GM19438 (cell line): ENCODE measurements around the gene NEDD4L.

Source experiments
- ATAC-seq: cut with Tn5 transposase; IDR thresholded peaks from one replicate; pipeline ENCODE4 v1.9.1; 2021; ENCODE audit warnings: low read depth; ENCODE audit not compliant: unreplicated experiment

The NEDD4L gene

GRCh38 chr18:58402247-58402646 lies 358.2 kb downstream of the NEDD4L start:
- no peak for ATAC-seq

DNA sequence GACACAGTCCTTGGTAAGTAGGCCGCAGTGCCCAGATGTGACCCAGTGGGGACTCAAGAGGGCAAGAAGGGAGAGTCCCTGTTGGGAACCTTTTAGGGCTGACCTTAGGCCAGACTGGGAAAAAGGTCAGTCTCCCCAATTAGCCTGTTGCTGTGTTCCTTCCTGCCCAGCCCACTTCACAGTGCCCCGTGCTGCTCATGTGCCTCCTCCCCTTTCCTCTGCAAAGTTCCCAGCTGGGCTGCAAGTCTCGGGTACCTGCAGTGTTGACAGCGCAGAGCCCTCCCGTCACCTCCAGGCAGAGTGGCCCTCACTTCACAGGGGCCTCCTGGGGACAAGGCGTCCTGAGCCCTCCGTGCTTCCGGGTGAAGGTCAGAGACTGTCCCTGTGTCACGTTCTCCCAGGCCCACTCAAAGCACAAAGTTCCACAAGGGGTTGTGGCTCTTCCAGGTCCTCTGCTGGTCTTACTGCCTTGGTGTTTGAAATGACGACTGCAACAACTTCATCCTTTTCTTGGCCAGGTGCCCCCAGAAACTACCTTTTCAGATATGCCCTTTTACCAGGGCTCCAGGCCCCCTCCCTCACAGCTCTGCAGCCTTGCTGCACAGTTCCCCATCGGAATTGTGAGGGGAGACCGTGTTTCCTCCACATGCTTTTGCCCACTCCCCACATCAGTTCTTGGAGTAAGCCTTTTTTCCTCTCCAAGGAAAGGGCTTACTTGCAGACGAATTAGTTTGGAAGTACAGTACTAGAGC lies 359.1 kb downstream of the NEDD4L start:
- ATAC-seq: no peak

DNA sequence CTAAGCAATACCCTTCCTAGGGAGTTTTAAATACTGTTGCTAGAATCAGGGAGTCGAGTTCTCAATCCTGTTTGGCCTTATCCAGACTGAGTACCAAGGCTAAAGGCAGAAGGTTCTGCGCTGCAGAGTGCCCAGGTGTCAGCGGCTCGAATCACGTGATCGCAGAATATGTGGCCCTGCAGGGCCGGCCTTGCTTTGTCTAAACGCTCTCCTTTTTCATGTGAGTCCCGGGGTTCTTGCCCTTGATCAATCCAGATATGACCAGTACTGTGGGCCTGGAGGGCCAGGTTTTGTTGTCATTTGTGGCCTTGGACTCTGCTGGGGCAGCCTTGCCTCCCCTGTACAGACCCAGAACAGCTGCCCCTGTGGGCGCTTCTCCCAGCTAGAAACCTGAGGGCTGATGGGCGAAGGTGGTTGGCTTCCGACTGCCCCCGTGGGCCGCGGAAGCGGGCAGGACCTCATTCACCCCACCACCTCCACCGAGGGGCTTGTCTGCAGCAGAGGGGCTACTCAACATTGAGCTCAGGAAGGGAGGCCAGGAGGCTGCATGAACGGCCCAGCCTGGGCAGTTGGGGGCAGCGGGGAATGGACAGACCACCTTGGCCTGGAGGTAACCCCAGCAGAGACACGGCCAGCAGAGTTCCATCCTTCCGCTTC lies 359.9 kb downstream of the NEDD4L start:
- ATAC-seq: no peak

DNA sequence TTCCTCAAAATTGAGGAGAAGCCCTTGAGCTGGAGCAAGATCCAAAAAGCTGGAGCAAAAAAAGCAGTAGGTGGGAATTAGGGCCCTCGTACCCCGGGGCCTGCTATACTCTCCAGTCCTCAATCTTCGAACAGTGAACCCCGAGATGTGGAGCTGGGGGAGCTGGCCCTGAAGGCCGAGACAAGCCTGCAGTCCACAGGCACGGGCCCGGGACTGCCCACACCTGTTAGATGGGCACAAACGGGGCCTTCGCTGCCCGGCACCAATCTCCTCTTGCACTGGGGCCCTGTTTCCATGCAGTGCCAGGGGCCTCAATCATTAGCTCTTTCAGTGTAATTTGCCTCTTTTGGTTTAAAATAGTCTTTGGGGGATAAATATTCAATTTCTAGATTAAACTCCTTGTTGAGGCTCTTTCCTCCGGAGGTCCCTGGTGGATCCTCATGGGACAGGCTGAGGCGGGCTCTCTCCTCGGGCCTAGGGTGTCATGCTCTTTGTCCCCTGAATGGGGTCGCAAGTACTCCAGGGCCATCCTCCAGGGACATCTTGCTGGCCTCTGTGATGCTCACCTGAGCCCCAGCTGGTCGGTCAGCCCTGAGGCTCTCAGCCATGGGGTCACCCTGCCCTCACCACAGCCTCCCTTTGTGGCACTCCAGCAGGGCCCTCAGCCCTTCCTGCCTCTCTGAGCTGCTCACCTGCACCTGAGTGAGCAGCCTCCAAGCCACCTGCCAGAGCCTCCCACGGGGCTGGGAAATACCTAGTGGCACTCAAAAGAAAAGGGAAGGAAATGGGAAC lies 361.3 kb downstream of the NEDD4L start:
- ATAC-seq: no peak

GRCh38 chr18:58407263-58407648 lies 363.2 kb downstream of the NEDD4L start:
- no peak for ATAC-seq

GRCh38 chr18:58407649-58408407 lies 363.8 kb downstream of the NEDD4L start:
- no peak for ATAC-seq

GRCh38 chr18:58408665-58409064 lies 364.6 kb downstream of the NEDD4L start:
- ATAC-seq: no peak

GRCh38 chr18:58409802-58410445 lies 365.9 kb downstream of the NEDD4L start:
- no peak for ATAC-seq

GRCh38 chr18:58411323-58411722 lies 367.3 kb downstream of the NEDD4L start:
- no peak for ATAC-seq

DNA sequence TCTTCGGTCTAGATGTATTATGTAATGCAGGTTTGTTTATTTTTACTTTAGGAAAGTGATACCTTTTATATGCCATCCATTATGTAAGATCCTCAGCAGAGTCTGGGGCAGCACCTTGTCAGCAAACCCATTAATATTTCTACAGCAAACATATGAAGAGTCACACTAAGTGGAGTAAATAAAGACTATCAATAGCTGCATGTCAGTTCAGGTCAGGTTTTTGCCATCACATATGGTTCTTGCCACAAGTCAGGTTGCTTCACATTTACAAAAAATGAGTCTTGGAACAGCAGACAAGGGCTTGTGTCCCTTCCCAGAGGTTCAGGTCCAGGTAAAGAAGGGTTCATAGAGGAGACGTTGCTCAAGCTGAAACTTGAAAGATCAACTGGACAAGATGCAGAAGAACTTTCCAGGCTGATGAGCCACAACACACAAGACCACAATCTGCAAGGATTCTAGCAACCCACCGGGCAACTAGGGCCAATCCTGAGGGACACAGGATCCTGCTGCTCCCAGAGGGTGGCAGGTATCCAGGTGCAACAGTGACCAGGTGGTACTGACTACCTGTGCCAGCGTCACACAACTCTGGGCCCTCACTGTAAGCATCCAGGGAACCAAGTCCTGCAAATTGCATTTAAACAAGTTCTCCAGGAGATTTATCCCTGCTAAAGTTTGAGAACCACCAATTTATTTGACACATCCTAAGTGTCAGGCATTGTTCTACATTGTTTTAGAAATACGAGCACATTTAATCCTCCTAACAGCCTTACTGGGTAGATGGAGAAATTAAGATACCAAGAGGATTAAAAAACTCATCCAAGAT lies 369.0 kb downstream of the NEDD4L start:
- no peak for ATAC-seq

- no peak for ATAC-seq
Observed at GRCh38 chr18:58413667-58414628, 369.9 kb downstream of the NEDD4L start.

DNA sequence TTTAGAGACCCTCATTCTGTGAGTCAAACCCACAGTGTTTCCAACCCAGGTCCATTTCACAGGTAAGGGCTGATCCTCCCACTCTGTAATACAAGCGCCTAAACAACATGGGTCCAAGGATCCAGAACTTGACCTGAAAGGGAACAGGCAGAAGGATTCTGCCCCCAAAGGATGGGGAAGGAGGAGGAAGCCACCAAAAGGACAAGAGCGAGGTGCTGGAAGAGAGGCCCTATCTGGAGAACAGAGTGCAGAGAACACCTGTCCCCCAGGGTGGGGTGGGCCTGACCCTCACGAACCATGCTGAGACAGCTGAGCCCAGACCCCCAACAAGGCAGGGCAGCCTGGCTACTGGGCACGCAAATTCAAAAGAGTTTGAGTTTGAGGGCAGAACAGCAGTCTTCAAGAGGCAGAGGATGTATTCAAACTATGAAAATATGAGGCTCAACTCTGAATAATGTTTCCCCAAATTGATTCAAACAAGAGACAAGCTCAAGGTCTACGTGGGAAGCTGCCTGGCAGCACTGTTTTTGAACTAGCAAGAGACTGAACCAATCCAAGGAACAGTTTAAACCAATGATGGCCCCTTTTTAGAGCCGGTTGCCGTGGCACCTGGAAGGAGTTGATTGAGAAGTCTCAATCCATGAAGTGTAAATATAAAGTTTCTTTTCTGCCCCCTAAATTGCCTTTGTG lies 372.1 kb downstream of the NEDD4L start:
- no peak for ATAC-seq

DNA sequence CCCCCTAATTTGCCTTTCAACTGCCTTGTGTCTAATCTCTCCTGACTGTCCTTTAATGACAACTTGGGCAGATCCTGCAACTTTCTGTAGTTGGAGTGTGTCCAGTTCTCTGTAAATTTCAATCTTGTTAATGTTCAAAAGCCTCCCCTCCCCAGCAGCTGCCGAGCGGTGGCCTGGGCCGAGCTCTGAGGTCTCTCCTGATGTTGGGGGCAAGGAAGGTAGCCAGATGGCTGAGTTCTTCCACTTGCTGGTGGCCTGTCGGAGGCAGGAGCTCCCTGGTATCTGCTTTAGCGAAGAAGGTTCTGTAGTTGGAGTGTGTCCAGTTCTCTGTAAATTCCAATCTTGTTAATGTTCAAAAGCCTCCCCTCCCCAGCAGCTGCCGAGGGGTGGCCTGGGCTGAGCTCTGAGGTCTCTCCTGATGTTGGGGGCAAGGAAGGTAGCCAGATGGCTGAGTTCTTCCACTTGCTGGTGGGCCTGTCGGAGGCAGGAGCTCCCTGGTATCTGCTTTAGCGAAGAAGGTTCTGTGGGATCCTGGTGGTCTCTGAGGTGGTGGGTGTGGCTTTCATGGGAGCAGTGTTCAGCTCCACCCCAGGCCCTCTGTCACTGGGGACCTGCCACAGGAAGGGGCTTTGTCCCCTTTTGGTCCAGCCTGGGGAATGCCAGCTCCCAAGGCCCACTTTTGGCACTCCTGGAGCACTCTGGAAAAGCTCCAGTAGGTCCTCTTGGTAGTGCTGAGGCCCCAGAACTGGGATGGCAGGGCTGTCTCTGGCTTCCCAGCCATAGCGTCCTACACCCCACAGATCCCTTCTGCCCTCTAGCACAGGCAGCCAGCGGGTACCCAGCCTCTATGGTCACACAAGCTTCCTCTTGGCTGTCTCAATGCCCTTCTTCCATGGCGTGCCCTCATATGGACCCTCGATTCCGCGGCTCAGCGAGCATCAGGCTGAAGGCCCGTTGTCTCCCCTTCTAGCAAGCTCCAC lies 373.0 kb downstream of the NEDD4L start:
- ATAC-seq: no peak

DNA sequence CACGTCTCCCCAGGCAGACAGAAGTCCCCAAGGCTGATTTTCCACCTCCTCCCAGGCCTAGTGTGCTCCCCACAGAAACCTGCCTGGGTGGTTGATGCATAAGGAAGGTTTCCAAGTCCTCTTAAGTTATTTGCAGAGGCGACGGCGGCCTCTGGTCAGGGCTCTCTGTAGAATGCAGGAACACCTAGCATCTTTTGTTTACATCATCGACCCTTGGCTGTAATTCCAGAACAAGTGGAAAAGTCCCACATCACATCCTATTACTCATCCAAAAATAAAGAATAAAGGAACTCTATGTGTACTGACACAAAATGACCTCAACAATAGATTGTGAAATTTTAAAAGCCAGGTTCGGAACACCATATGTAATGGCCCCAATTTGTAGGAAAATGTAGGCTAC lies 373.7 kb downstream of the NEDD4L start:
- no peak for ATAC-seq

GRCh38 chr18:58418361-58418760 lies 374.3 kb downstream of the NEDD4L start:
- ATAC-seq: no peak

DNA sequence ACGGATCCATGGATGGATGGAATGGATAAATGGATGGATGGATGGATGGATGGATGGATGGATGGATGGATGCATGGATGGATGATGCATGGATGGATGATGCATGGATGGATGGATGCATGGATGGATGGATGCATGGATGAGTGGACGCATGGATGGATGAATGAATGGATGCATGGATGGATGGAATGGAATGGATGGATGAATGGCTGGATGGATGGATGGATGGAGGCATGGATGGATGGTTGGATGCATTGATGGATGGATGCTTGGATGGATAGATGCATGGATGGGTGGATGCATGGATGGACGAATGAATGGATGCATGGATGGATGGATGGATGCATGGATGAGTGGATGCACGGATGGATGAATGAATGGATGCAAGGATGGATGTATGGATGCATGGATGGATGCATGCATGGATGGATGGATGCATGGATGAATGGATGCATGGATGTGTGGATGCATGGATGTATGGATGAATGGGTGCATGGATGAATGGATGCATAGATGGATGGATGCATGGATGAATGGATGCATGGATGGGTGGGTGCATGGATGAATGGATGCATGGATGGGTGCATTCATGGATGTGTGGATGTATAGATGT lies 375.7 kb downstream of the NEDD4L start:
- ATAC-seq: no peak
